ENCODE measurements around the gene SLC8B1. TPM values are rescaled to one million over a fixed set of nuclear protein-coding genes. Genes with fewer than 3 reads are reported as not detected.
A peak's percentile ranks its signal among the peaks of the same experiment; 100 is the strongest.

The SLC8B1 gene
- total RNA-seq, 1 donor from 2014 or later = 9.0 TPM

DNA sequence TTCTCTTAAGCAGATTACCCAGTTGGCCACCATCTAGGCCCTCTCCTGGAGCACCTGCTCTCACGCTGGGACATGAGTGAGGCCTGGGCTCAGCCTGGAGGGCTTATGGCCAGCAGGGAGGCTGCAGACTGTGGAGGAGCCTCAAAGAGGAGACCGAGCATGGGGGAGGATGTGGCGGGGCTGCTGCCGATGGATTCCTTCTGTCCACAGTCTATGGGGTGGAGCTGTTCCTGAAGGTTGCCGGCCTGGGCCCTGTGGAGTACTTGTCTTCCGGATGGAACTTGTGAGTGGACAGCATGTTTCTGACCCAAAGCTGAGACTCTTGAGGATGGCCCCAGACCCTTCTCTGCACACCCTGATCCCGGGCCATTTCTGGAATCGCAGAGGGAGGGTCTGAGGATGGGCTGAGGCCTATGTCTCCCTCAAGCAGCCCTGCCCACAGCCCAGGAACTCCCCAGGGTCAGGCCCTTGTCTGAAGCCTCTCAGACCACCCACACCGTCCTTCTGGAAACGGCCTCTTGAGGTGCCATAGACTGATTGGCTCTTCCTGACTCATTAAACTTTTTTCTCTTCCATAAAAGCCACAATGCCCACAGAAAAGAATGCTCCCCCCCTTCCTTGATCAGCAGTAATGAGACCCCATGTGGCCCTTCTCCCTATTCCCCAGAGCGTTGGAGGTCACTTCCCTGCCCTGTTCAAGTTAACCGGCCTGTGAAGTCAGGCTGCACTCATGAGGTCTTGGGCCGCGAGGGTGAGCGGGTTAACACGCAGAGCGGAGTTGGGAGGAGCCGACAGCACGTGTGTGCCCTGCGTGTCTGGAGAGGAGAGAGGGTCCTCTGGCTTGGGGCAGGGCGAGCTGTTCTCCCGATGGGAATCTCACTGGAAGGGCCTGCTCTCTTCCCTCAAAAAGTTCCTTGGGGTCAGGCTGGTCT is 49.0 kb downstream of the SLC8B1 start:
- DNase-seq (ENCODE audit: low read depth) (no peak), FAIRE-seq (no peak)
- TF ChIP-seq, protein P1, sequence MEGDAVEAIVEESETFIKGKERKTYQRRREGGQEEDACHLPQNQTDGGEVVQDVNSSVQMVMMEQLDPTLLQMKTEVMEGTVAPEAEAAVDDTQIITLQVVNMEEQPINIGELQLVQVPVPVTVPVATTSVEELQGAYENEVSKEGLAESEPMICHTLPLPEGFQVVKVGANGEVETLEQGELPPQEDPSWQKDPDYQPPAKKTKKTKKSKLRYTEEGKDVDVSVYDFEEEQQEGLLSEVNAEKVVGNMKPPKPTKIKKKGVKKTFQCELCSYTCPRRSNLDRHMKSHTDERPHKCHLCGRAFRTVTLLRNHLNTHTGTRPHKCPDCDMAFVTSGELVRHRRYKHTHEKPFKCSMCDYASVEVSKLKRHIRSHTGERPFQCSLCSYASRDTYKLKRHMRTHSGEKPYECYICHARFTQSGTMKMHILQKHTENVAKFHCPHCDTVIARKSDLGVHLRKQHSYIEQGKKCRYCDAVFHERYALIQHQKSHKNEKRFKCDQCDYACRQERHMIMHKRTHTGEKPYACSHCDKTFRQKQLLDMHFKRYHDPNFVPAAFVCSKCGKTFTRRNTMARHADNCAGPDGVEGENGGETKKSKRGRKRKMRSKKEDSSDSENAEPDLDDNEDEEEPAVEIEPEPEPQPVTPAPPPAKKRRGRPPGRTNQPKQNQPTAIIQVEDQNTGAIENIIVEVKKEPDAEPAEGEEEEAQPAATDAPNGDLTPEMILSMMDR (IDR thresholded peaks at IDR 0.05; ENCODE audit: insufficient read depth, low read length, severe bottlenecking) = no peak
- peaks cover 19% of the 10 kb centered on the region for H3K36me3 ChIP-seq (ENCODE audit: control insufficient read depth, insufficient read depth, low read length)
- no peak overlapping the region for H3K4me3 ChIP-seq (ENCODE audit: low read depth, low read length)
- H3K27me3 ChIP-seq (ENCODE audit: control insufficient read depth, insufficient read depth, low read length) = no peaks in the 10 kb centered on the region

DNA sequence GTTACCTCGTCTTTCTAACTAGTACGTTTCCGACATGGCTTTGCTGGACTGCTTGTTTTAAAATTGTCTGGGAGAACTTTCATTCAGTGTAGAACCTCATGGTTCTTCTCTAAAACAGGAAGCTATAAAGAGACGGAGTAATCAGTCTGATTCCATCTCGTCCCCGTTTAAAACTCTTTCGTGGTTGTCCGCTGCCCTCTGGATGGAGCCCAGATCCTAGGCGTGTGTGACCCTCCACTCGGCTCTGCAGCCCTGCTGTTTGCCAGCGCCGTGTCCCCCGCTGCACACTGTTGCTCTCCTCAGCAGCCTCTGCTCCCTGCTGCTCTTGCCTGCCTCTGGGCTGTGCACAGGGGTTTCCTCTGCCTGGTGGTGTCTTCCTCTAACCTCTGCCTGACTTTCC is 50.2 kb downstream of the SLC8B1 start:
- no peak overlapping the region for H3K4me3 ChIP-seq (ENCODE audit: low read depth, low read length)
- no peaks in the 10 kb centered on the region for H3K27me3 ChIP-seq (ENCODE audit: control insufficient read depth, insufficient read depth, low read length)
- peaks cover 11% of the 10 kb centered on the region for H3K36me3 ChIP-seq (ENCODE audit: control insufficient read depth, insufficient read depth, low read length)
- TF ChIP-seq, protein P1 (IDR thresholded peaks at IDR 0.05; ENCODE audit: insufficient read depth, low read length, severe bottlenecking) = no peak
- FAIRE-seq (no peak), DNase-seq (ENCODE audit: low read depth) (no peak)

DNA sequence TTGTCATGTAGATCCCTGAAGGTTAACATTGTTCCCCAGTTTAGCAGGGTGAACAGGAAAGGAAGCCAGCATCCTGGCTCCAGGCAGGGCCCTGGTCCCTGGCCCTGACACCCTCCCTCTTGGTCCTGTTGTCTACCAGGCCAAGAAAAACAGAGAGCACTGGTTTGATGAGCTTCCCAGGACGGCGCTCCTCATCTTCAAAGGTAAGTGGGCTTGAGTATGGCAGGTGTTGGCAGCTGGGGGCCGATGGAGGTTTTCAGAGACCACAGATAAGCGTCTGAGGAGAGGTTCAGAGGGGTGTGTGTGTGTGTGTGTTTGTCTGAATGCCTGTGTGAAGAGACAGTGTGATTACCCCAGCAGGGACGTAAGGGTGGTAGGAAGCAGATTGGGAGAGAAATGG is 56.3 kb downstream of the SLC8B1 start:
- TF ChIP-seq, protein P1 (IDR thresholded peaks at IDR 0.05; ENCODE audit: insufficient read depth, low read length, severe bottlenecking) = no peak
- no peak overlapping the region for H3K4me3 ChIP-seq (ENCODE audit: low read depth, low read length)
- FAIRE-seq (no peak), DNase-seq (ENCODE audit: low read depth) (no peak)
- H3K36me3 ChIP-seq (ENCODE audit: control insufficient read depth, insufficient read depth, low read length) = peaks cover 3% of the 10 kb centered on the region
- no peaks in the 10 kb centered on the region for H3K27me3 ChIP-seq (ENCODE audit: control insufficient read depth, insufficient read depth, low read length)

DNA sequence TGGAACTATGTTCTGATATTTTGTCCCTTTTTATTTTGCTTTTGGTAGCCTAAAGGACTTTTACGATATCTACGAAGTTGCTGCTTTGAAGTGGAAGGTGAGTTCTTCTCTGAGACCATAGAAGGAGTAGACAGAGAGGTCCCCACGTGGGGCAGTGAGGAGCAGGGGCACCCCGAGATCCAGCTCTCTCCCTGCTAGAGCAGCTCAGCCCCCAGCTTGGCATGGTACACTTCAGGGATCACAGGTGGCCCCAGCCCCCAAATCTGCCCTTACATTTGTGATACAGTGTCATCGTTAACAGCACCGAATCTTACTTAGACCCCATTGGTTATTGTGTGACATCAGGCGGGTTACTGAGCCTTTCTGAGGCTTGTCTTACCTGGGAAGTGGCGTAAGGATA is 56.8 kb downstream of the SLC8B1 start:
- no peak for DNase-seq (ENCODE audit: low read depth)
- Histone ChIP-seq H3K27me3 (ENCODE audit: control insufficient read depth, insufficient read depth, low read length) (no peaks in the 10 kb centered on the region), H3K4me3 (ENCODE audit: low read depth, low read length) (no peak overlapping the region), H3K36me3 (ENCODE audit: control insufficient read depth, insufficient read depth, low read length) (peaks cover 3% of the 10 kb centered on the region)
- no peak for FAIRE-seq
- TF ChIP-seq, protein P1 (IDR thresholded peaks at IDR 0.05; ENCODE audit: insufficient read depth, low read length, severe bottlenecking) = no peak

DNA sequence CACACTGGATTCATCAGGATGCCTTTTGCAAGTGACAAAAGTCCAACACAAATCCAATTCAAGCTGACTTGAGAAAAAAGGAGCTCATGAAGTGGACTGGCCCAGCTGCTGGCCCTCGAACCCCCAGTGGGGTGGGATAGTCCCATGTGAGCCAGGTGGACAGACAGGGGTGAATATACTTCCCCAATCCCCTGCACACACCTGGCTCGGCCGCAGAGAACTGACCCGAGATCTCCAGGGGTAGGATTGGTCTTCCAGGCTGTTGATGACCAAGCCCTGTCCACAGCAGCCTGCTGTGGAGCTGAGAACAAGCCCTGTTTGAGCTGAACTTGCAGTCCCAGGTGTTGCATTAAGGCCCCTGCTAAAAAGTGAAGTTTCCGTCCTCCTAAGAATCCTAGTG is 57.4 kb downstream of the SLC8B1 start:
- DNase-seq (ENCODE audit: low read depth) (no peak), FAIRE-seq (peak; percentile 23)
- H3K36me3 ChIP-seq (ENCODE audit: control insufficient read depth, insufficient read depth, low read length) = peaks cover 3% of the 10 kb centered on the region
- TF ChIP-seq, protein P1 (IDR thresholded peaks at IDR 0.05; ENCODE audit: insufficient read depth, low read length, severe bottlenecking) = no peak
- H3K27me3 ChIP-seq (ENCODE audit: control insufficient read depth, insufficient read depth, low read length) = no peaks in the 10 kb centered on the region
- no peak overlapping the region for H3K4me3 ChIP-seq (ENCODE audit: low read depth, low read length)

Data from bronchial epithelial cell (primary cell).